ENCODE measurements around the gene SLC38A8. TPM values are rescaled to one million over a fixed set of nuclear protein-coding genes. Genes with fewer than 3 reads are reported as not detected.

SLC38A8 gene
- total RNA-seq (2014; rRNA removed; shearing (Covaris generic)) = not detected in 2 replicates

GRCh38 chr16:84042308-84042878, at the start of gene SLC38A8:
Gene SLC38A8 (minus strand): TSS chr16:84042795. CDS start chr16:84042157, 638 bp downstream.
- in situ Hi-C loops (cut with HindIII; ENCODE audit: low sequenced_read_pairs) = no loop called here
- DNase-seq (ENCODE audit: low spot score) = no peak

GRCh38 chr16:84091460-84091859, 48.9 kb upstream of the SLC38A8 start:
- in situ Hi-C loops (cut with HindIII; ENCODE audit: low sequenced_read_pairs) = no loop called here
- peak; percentile 90 for DNase-seq (ENCODE audit: low spot score)

- in situ Hi-C loops (cut with HindIII; ENCODE audit: low sequenced_read_pairs) = no loop called here
- no peak for DNase-seq (ENCODE audit: low spot score)
Observed at GRCh38 chr16:84090211-84090610, 47.6 kb upstream of the SLC38A8 start.

GRCh38 chr16:84088695-84089395, 46.2 kb upstream of the SLC38A8 start:
- in situ Hi-C loops (cut with HindIII; ENCODE audit: low sequenced_read_pairs) = loop anchor here (10.0 kb wide), 1 partner anchor 56 kb away; the partner anchor contains the start of genes DNAAF1 and HSDL1
- peak; percentile 62 for DNase-seq (ENCODE audit: low spot score)

GRCh38 chr16:84087466-84088151, 45.0 kb upstream of the SLC38A8 start:
- in situ Hi-C loops (cut with HindIII; ENCODE audit: low sequenced_read_pairs) = loop anchor here (10.0 kb wide), 1 partner anchor 57 kb away; the partner anchor contains the start of genes DNAAF1 and HSDL1
- DNase-seq (ENCODE audit: low spot score) = peak; percentile 58

GRCh38 chr16:84087001-84087400, 44.4 kb upstream of the SLC38A8 start:
- in situ Hi-C loops (cut with HindIII; ENCODE audit: low sequenced_read_pairs) = loop anchor here (10.0 kb wide), 1 partner anchor 58 kb away; the partner anchor contains the start of genes DNAAF1 and HSDL1
- DNase-seq (ENCODE audit: low spot score) = no peak

- in situ Hi-C loops (cut with HindIII; ENCODE audit: low sequenced_read_pairs) = loop anchor here (10.0 kb wide), 1 partner anchor 58 kb away; the partner anchor contains the start of genes DNAAF1 and HSDL1
- DNase-seq (ENCODE audit: low spot score) = no peak
Observed at GRCh38 chr16:84086341-84086740, 43.7 kb upstream of the SLC38A8 start.

- no peak for DNase-seq (ENCODE audit: low spot score)
- in situ Hi-C loops (cut with HindIII; ENCODE audit: low sequenced_read_pairs) = loop anchor here (10.0 kb wide), 1 partner anchor 59 kb away; the partner anchor contains the start of genes DNAAF1 and HSDL1
Observed at GRCh38 chr16:84085773-84086172, 43.2 kb upstream of the SLC38A8 start.

- in situ Hi-C loops (cut with HindIII; ENCODE audit: low sequenced_read_pairs) = loop anchor here (10.0 kb wide), 1 partner anchor 60 kb away; the partner anchor contains the start of genes DNAAF1 and HSDL1
- DNase-seq (ENCODE audit: low spot score) = no peak
Observed at GRCh38 chr16:84085271-84085667, 42.7 kb upstream of the SLC38A8 start.

GRCh38 chr16:84084570-84085270, 42.1 kb upstream of the SLC38A8 start:
- in situ Hi-C loops (cut with HindIII; ENCODE audit: low sequenced_read_pairs) = loop anchor here (10.0 kb wide), 1 partner anchor 60 kb away; the partner anchor contains the start of genes DNAAF1 and HSDL1
- DNase-seq (ENCODE audit: low spot score) = peak; percentile 77

- in situ Hi-C loops (cut with HindIII; ENCODE audit: low sequenced_read_pairs) = loop anchor here (10.0 kb wide), 1 partner anchor 62 kb away; the partner anchor contains the start of genes DNAAF1 and HSDL1
- DNase-seq (ENCODE audit: low spot score) = no peak
Observed at GRCh38 chr16:84082835-84083569, 40.4 kb upstream of the SLC38A8 start.

- no peak for DNase-seq (ENCODE audit: low spot score)
- in situ Hi-C loops (cut with HindIII; ENCODE audit: low sequenced_read_pairs) = loop anchor here (10.0 kb wide), 1 partner anchor 63 kb away; the partner anchor contains the start of genes DNAAF1 and HSDL1
Observed at GRCh38 chr16:84082110-84082509, 39.5 kb upstream of the SLC38A8 start.

GRCh38 chr16:84081446-84081989, 38.9 kb upstream of the SLC38A8 start:
- in situ Hi-C loops (cut with HindIII; ENCODE audit: low sequenced_read_pairs) = loop anchor here (10.0 kb wide), 1 partner anchor 63 kb away; the partner anchor contains the start of genes DNAAF1 and HSDL1
- DNase-seq (ENCODE audit: low spot score) = no peak

GRCh38 chr16:84080813-84081212, 38.2 kb upstream of the SLC38A8 start:
- in situ Hi-C loops (cut with HindIII; ENCODE audit: low sequenced_read_pairs) = loop anchor here (10.0 kb wide), 1 partner anchor 64 kb away; the partner anchor contains the start of genes DNAAF1 and HSDL1
- DNase-seq (ENCODE audit: low spot score) = no peak

- DNase-seq (ENCODE audit: low spot score) = no peak
- in situ Hi-C loops (cut with HindIII; ENCODE audit: low sequenced_read_pairs) = loop anchor here (10.0 kb wide), 1 partner anchor 64 kb away; the partner anchor contains the start of genes DNAAF1 and HSDL1
Observed at GRCh38 chr16:84080378-84080777, 37.8 kb upstream of the SLC38A8 start.

GRCh38 chr16:84079664-84080063, 37.1 kb upstream of the SLC38A8 start:
- in situ Hi-C loops (cut with HindIII; ENCODE audit: low sequenced_read_pairs) = loop anchor here (10.0 kb wide), 1 partner anchor 65 kb away; the partner anchor contains the start of genes DNAAF1 and HSDL1
- DNase-seq (ENCODE audit: low spot score) = no peak

- in situ Hi-C loops (cut with HindIII; ENCODE audit: low sequenced_read_pairs) = no loop called here
Observed at GRCh38 chr16:84075376-84075775, 32.8 kb upstream of the SLC38A8 start.

GRCh38 chr16:84074721-84075120, 32.1 kb upstream of the SLC38A8 start:
- in situ Hi-C loops (cut with HindIII; ENCODE audit: low sequenced_read_pairs) = no loop called here
- no peak for DNase-seq (ENCODE audit: low spot score)

More at GRCh38 chr16:84075376-84075775, 32.8 kb upstream of the SLC38A8 start:
- DNase-seq (ENCODE audit: low spot score) = no peak

All from G401 (cell line).